NCI-H82 (cell line): ENCODE data around the gene FAM170A.

Experiments
- DNase-seq: peaks from one replicate; lab custom pipeline; 2025; lab: John Stamatoyannopoulos, UW

Gene FAM170A, protein sequence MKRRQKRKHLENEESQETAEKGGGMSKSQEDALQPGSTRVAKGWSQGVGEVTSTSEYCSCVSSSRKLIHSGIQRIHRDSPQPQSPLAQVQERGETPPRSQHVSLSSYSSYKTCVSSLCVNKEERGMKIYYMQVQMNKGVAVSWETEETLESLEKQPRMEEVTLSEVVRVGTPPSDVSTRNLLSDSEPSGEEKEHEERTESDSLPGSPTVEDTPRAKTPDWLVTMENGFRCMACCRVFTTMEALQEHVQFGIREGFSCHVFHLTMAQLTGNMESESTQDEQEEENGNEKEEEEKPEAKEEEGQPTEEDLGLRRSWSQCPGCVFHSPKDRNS

DNA sequence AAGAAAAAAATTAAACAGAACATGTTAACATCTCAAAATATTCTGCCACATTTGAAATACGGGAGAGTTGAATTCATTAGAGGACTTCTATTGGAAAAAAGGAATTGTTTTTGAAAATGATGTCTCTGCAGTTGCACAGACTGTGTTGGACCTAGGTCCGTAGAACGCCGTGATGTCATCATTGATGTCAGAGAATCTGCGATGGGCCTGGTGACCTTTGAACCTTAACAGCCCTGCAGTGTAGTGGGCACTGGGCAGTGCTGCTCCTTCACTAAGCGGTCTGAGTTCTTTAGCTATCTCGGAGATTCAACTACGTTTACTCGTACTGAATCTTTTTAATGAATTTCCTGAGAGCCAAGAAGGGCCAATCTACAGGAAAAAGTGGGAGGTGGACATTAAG is at the start of gene FAM170A:
FAM170A (plus strand) TSS at position 220 of the 400 bp plus-strand sequence. CDS start 211 bp downstream, outside the sequence.
- no peak for DNase-seq

DNA sequence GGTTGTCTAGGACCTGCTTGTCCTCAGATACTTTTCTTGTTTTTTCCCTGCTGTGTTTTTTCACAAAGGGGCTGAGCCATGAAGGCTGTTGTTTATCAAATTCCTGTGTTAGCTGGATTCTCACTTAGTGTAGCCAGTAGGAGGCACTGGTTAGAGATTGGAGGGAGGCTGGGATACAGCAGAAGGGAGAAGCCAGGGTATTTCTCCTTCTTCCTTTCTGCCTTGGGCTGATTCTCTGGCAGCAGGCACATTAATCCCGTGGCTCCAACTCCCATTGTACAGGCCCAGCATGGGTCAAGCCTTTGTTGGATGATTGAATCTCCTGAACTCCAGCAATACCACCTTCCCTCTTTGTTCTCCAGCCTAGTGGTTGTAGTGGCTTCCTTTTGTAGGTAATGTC is 46.4 kb upstream of the FAM170A start:
- no peak for DNase-seq

DNA sequence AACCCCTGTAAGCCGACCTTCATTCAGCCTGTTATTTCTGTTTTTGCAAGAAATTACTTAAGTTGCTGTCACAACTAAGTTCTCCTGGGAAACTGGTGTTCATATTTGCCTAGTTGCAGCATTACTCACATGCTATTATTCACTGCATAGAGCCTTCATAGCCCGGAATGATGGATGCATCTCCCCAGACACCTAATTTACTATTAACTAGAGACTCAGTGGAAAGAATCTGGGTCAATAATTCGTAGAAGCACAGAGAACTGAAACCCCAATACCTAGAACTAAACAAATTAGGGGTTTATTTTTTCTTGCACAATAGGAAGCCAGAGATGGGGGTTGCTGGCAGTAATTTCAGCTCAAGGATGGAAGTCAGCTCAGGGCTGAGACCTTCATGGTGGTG is 45.7 kb upstream of the FAM170A start:
- DNase-seq = no peak

DNA sequence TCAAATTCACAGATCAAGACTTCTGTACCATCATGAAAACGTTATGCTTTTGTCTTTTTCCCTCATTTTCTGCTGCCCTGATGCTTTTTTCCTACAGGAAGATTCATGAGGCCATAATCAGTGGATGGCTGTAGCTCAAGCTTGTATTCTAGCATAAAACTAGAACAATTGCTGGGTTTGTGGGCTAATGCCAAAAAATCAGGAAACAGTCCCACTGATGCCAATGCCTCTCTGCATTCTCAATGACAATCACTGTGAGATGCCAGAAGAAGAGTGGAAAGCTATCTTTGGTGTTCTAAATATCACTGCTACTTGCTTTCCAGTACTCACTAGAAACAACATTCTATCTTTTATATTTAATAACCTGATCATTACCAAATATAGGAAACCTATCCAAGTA is 33.3 kb upstream of the FAM170A start:
- no peak for DNase-seq

DNA sequence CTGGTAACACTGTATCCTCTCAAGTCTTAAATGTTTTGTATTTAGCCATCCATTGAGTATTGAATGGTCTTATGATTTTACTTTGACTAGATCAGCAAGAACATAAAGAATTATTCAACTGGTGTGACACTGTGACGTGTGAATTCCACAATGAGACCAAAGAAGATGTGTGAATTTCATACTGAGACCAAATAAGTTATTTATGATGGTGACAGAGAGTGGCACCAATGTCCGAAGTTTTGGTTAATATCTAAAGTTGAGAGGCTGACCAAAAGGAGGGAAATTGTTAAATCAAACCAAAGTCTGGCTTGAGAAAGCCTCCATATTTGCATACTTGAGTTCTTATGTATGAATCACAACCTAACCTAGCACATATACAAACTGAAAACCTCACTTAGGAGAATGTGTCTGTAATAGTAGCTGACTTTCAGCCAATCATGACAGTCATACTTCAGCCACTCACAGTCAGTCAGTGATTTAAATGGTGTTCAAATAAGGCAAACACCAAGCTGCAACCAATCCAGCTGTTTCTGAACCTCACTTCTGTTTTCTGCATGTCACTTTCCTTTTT is 31.5 kb upstream of the FAM170A start:
- no peak for DNase-seq

DNA sequence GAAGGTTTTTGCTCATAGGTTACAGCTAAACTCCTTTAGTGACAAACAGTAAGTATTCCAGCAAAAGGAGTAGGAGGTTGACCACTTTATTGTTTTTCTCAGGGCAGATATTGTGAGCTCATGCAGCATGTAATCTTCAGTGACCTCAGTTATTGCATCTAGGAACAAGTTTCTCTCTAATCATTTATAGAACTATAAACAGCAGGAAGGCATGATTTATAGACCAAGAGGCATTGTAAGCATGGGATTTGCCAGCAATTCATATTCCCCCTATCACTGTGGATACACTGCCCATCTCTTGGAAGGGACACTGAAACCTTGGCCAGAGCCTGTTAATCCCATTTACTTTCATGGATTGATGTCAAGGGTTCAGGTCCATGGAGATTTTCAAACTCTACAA is 15.4 kb upstream of the FAM170A start:
- no peak for DNase-seq

DNA sequence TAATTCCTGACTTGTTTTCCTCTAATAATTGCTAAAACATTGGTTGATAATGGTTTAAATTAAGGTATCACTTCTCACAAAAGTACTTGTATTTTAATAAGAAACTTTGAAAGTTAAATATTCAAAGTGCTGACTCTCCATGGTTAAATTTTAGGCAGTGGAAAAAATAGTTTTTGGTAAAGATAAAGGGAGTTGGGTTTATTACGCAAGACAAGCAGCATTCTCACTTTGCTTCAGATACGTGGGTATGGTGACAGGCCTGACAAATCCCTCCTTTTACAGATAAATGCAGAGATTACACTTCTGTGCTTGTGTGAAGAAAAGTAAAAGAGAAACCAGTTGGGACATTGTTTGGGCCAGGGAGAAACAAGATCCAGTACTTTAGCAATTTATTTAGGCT is 14.5 kb upstream of the FAM170A start:
- no peak for DNase-seq

DNA sequence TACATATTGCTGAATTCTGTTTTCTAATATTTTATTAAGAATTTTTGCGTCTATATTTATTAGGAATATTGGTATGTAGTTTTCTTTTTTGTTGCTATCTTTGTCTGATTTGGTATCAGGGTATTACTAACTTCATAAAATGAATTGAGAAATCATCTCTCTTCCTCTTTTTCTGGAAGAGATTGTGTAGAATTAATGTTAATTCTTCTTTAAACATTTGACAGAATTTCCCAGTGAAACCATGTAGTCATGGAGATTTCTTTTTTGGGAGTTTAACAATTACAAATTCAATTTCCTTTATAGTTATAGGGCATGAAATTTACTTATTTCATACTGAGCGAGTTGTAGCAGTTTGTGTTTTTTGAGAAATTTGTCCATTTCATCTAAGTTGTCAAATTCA is 3.3 kb upstream of the FAM170A start:
- no peak for DNase-seq

DNA sequence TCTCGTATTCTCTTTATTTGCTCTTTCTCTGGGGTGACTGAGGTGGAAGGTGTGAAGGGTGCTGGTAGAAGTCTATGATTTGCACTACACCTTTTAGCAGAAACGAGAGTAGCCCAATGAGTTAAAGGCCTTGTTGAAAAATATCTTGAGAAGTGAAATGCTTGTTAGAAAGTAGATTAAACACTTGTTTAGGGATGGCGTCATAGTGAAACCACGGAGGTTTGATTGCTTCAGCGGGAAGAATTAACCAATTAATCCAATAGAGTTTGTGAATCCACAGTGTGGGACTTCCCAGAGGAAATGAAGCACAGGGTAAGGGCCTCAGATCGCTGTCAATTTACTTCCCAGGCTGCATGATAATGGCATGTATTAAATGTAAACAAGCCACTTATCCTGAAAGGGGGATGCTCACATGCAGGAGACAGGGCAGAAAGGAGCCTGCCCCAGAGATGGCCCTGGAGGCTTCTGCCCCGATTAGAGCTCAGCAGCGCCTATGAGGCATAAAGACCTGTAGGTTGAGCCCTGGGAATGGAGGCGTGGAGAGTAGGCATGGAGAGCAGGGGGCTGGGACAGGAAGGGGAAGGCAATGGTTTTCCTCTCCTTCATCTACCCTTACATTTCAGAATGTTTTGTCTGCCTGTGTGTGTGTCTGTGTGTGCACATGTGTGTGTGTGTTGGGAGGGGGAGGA is 1.5 kb downstream of the FAM170A start:
- DNase-seq = peak; percentile 8

DNA sequence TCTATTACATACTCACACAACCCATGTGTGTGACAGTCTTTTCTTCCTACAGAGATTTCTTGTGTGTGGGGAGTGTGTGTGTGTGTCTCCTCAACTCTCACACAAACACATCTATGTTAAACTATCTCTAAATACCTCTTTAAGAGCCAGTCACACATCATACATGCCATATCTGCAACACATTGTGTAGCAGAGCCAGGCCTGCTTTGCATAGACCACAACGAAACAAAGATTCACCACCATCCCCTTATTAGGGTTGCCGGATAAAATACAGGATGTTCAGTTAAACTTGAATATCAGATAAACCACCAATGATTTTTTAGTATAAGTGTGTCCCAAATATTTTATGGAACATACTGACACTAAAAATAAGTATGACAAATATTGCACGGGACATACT is 2.3 kb downstream of the FAM170A start:
- no peak for DNase-seq

DNA sequence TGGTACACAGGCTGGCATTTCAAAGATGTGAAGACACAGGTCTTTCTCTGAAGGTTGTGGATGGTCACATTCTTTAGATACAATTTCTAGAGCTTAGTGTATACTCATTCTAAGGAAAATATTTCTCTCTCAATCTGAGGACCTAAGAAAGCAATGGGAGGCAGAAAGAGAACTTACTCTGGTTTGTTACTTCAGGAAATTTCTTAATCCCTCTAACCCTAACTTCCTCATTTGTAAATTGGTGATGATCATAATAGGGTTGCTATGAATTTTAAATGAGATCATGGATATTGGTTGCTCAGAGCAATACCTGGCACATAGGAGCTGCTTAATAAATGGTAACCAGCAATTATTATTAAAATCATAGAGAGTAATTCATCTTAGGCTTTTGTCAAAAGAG is 22.1 kb downstream of the FAM170A start:
- no peak for DNase-seq

DNA sequence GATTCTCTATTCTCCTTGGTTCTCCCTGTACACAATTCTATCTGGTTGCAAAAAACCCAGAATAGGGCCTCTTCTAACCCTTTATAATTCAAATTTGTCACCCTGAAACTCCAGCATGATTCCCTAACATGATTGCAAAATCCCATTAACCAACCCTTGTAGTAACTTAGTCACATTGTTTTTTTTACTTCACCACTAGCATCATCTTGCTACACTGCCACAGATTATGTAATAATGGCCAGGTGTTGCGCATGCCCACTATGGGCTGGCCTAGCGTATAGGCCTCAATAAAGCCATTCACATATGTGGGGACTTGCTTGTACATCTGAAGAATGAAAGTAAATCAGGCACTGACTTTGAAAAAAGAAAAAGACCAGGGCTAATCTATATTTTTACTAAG is 25.7 kb downstream of the FAM170A start:
- no peak for DNase-seq

DNA sequence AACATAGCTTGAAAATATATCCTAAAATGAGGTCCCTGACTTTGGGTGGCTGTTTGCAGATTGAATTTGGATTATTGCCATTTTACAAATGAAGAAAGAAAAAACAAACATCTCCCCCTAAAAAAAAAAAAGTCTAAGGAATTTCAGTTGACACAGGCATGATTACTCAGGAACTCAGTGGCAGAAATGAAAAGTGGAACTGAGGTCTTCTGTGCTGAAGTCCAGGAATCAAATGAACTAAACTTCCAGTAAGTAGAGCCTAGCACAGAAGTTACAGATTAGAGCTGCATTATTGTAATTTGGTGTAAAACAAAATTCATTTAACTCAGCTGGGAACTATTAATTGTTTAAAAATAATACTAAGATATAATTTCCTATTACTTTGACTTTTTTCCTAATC is 26.7 kb downstream of the FAM170A start:
- DNase-seq = no peak

DNA sequence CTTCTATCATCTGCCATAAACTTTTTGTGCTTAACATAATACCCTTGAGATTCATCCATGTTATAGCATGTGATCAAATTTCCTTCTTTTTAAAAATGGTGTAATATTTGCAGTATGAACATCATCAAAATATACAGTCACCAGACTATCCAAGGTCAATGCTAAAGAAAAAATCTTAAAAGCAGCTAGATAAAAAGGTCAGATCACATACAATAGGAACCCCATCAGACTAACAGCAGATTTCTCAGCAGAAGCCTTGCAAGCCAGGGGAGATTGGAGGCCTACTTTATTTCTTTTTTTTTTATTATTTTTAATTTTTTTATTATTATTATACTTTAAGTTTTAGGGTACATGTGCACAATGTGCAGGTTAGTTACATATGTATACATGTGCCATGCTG is 37.2 kb downstream of the FAM170A start:
- no peak for DNase-seq

DNA sequence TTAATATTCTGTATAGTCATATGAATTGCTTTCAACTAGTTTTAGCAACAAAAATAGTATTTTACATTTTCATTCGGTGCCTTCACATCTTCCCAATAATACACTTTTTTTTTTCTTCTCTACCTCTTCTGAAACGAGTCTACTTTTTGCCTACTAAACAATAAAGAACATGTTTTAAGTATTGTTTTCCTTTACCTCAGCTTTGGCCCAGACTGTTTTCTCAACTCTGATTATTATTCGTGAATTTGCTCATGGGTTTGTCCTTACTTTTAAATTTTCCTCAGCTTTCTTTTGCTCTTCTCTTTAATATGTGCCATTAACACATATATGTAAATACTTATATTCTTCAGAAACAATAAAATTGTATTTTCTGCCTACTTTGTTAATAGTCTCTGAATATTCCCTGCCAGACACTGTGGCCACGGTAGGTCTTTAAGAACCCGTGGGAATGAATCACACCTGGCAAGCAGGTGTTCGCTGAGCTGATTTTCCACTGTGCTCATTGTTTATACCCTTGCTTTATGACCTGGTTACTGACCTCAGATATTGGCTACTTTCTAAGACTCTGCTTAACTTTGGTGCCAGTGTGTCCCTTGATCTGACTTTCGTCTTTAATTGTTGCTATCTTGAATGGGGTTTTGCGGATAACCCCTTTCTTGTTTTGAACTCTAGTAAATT is 49.1 kb downstream of the FAM170A start:
- DNase-seq = no peak

DNA sequence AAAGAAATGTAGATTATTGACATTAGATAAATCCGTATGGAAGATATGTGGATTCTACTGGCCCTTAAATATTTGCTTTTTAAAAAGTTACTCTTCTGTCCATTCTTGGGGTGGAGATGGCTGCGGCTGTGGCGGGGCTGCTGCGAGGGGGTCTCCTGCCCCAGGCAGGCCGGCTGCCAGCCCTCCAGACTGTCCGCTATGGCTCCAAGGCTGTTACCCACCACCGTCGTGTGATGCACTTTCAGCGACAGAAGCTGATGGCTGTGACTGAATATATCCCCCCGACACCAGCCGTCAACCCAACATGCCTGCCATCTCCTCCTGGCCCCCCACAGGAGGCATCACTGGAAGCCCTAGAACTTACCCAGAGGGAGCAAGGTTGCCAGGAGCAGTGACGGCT is 50.7 kb downstream of the FAM170A start:
- DNase-seq = no peak

DNA sequence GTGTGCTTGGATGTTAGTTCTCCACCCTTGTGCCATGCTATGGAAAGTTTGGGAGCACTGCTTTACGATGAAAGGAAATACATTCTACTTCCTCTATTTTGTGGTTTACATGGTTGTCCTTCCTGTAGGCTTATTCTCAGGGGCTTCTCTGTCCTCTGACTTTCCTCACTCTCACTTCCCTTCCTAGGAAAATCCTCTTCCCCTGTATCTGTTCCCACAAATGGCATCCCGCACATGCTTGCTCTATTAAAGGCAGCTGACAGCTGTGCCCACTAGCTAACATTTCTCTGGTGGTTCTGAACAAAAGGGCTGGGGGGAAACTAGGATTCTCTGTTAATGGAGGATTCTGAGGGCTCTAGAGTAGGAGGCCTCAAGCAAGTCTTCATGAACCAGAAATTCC is 52.4 kb downstream of the FAM170A start:
- DNase-seq = no peak

DNA sequence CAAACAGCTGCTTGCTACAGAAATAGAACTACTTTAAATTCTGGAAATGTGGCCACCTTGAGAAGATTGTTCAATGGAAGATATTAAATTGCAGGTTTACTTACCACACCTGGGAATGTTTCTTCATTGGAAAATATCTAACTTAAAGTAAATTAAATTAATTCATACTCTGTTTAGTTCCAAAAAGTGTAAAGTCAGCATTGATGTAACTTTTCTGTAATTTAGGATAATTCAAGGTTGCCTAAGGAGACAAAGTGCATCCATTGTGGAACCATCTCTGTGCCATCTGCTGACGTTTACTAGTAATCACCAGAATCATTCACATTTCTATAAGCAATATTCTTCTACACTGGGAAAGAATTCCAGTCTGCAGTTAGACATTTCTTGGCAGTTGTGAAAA is 53.0 kb downstream of the FAM170A start:
- no peak for DNase-seq
